AG04450 (cell line): ENCODE data around the gene FBXL2. TPM values are rescaled to one million over a fixed set of nuclear protein-coding genes. Genes with fewer than 3 reads are reported as not detected.

ENCODE experiments used
- CTCF ChIA-PET: fragments of 300-600, 350-600 bp; formaldehyde crosslinking; extraction: SDS; loops from one replicate; lab custom pipeline; 2022; ENCODE audit warnings: antibody characterized with exemption, inconsistent platforms; lab: Charles Lee
- POLR2A ChIA-PET: fragments of 350-600 bp; formaldehyde crosslinking; extraction: SDS; loops from one replicate; lab custom pipeline; 2021; ENCODE audit warnings: antibody characterized with exemption, inconsistent platforms; lab: Yijun Ruan, JAX
- DNase-seq: peaks from one replicate; pipeline ENCODE4 v3.0.0-alpha.2; 2011; ENCODE audit warnings: low read depth, low spot score
- H3K27ac ChIP-seq: one replicate; pipeline ENCODE4 v1.5.1; 2012; ENCODE audit warnings: low read depth, low read length, control low read depth
- H3K27me3 ChIP-seq: one replicate; pipeline ENCODE4 v1.6.0; 2012; ENCODE audit warnings: low read length; ENCODE audit not compliant: control insufficient read depth, insufficient read depth
- H3K4me3 ChIP-seq: 2 replicates; pipeline ENCODE4 v1.5.1; 2011; ENCODE audit warnings: mild to moderate bottlenecking, low read depth, low read length, control low read depth
- H3K9me3 ChIP-seq: 2 replicates; pipeline ENCODE4 v1.5.1; 2012; ENCODE audit warnings: low read length; ENCODE audit not compliant: control insufficient read depth, insufficient read depth
- CTCF ChIP-seq: IDR thresholded peaks from 2 replicates; pipeline ENCODE4 v1.5.1; 2011; ENCODE audit warnings: low read depth, low read length, control low read depth, inconsistent platforms
- polyA plus RNA-seq: library from polyadenylated mRNA; depleted of rRNA; stranded (reverse); fragments of >200 nt; gene quantifications from 2 replicates; pipeline ENCODE4 v1.2.3, GENCODE V29; 2011

The FBXL2 gene
- polyA plus RNA-seq, 1 experiment: 14.4 TPM

GRCh38 chr3:33246786-33247185 lies 30.5 kb upstream of the FBXL2 start:
- CTCF ChIA-PET: no interaction called here

GRCh38 chr3:33250712-33251111 lies 26.5 kb upstream of the FBXL2 start:
- no peaks in the 10 kb centered on the region for H3K9me3 ChIP-seq
- H3K27me3 ChIP-seq: peaks cover 2% of the 10 kb centered on the region
- CTCF ChIA-PET: interaction anchor here (0.6 to 1.3 kb wide), 3 partner anchors 41 to 122 kb away, joined by 3 to 4 read pairs (median 3); no protein-coding TSS in a partner anchor
- DNase-seq: no peak
- POLR2A ChIA-PET: interaction anchor here (0.6 kb wide), 1 partner anchor 115 kb away, joined by 3 read pairs; no protein-coding TSS in a partner anchor
- H3K4me3 ChIP-seq: no peak overlapping the region
- H3K27ac ChIP-seq: no peak overlapping the region
- TF ChIP-seq CTCF: no peak

More at GRCh38 chr3:33246786-33247185, 30.5 kb upstream of the FBXL2 start:
- peaks cover 4% of the 10 kb centered on the region for H3K27me3 ChIP-seq
- no peak overlapping the region for H3K4me3 ChIP-seq
- H3K9me3 ChIP-seq: no peaks in the 10 kb centered on the region
- no peak overlapping the region for H3K27ac ChIP-seq
- POLR2A ChIA-PET: no interaction called here
- no peak for DNase-seq
- TF ChIP-seq CTCF: no peak

GRCh38 chr3:33256249-33256648 lies 21.0 kb upstream of the FBXL2 start:
- no peak overlapping the region for H3K27ac ChIP-seq
- H3K4me3 ChIP-seq: no peak overlapping the region
- ChIA-PET CTCF (interaction anchor here (0.6 kb wide), 1 partner anchor 116 kb away, joined by 3 read pairs; no protein-coding TSS in a partner anchor), POLR2A (no interaction called here)
- peaks cover 2% of the 10 kb centered on the region for H3K27me3 ChIP-seq
- no peak for TF ChIP-seq CTCF
- H3K9me3 ChIP-seq: no peaks in the 10 kb centered on the region
- no peak for DNase-seq

- Histone ChIP-seq H3K9me3 (no peaks in the 10 kb centered on the region), H3K4me3 (no peak overlapping the region), H3K27ac (no peak overlapping the region), H3K27me3 (no peaks in the 10 kb centered on the region)
- TF ChIP-seq CTCF: no peak
- POLR2A ChIA-PET: interaction anchor here (0.6 kb wide), 1 partner anchor 49 kb away, joined by 3 read pairs; no protein-coding TSS in a partner anchor
- CTCF ChIA-PET: no interaction called here
- no peak for DNase-seq
These were observed 17.1 kb upstream of the FBXL2 start for GRCh38 chr3:33260104-33260503.

GRCh38 chr3:33269385-33269784 lies 7.9 kb upstream of the FBXL2 start:
- no peaks in the 10 kb centered on the region for H3K27me3 ChIP-seq
- no peak overlapping the region for H3K27ac ChIP-seq
- H3K4me3 ChIP-seq: no peak overlapping the region
- TF ChIP-seq CTCF: no peak
- POLR2A ChIA-PET: no interaction called here
- H3K9me3 ChIP-seq: no peaks in the 10 kb centered on the region; the same call in 1 of the 2 replicates
- DNase-seq: no peak
- CTCF ChIA-PET: no interaction called here
